ENCODE data around the gene ADIPOR2.

DNA sequence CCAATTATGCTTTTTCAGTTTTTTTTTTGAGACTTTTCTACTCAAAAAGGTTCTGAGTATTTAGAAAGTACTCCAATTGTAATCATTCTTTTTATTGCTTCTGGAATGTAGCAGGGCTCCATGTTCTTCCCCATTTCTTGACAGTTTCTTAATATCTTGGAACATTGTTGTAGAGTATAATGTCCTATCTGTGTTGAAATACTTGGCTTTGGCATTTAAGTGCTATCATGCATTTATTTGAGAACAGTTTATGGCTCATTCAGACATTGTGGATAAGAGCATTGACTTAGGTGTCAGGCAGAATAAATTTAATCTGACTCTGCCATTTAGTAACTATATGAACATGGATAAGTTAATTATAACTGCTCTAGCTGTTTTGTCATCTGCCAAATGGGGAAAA, 28.3 kb downstream of the ADIPOR2 start:
- TF ChIP-seq CTCF (conservative IDR thresholded peaks at IDR 0.05; ENCODE audit: low read depth, low read length) (no peak), EZH2 (IDR thresholded peaks at IDR 0.05; ENCODE audit: borderline replicate concordance, low read depth, low read length, poor library complexity, severe bottlenecking) (no peak)

All from A673 (cell line).